ENCODE results near the gene TRIM7. TPM values are rescaled to one million over a fixed set of nuclear protein-coding genes. Genes with fewer than 3 reads are reported as not detected.

TRIM7 gene
- polyA plus RNA-seq (2014; cell fraction: cytosol; rRNA removed): 0.17 and 1.8 TPM in 2 replicates
- polyA plus RNA-seq (2014; cell fraction: nucleus; rRNA removed): 2.4 and 4.4 TPM in 2 replicates

- DNase-seq (ENCODE audit: low spot score): no peak
Observed at GRCh38 chr5:181204826-181205760, at the start of gene TRIM7. Gene TRIM7, minus strand, starts transcription at chr5:181205196. Its CDS starts 86 bp downstream, at chr5:181205110.

GRCh38 chr5:181248277-181248676, 43.3 kb upstream of the TRIM7 start:
- no peak for DNase-seq (ENCODE audit: low spot score)

- peak; percentile 77 for DNase-seq (ENCODE audit: low spot score)
Observed at GRCh38 chr5:181246276-181247049, 41.5 kb upstream of the TRIM7 start.

- DNase-seq (ENCODE audit: low spot score): no peak
Observed at GRCh38 chr5:181245427-181246275, 40.7 kb upstream of the TRIM7 start.

GRCh38 chr5:181243564-181244343, 38.8 kb upstream of the TRIM7 start, which contains the start of gene RACK1:
Gene RACK1, minus strand, starts transcription at chr5:181243906. Its CDS starts 106 bp downstream, at chr5:181243800.
- peak; percentile 95 for DNase-seq (ENCODE audit: low spot score)

GRCh38 chr5:181243018-181243563, 38.1 kb upstream of the TRIM7 start:
- DNase-seq (ENCODE audit: low spot score): no peak

- DNase-seq (ENCODE audit: low spot score): no peak
Observed at GRCh38 chr5:181242031-181242451, 37.0 kb upstream of the TRIM7 start.

GRCh38 chr5:181241393-181241975, 36.5 kb upstream of the TRIM7 start:
- no peak for DNase-seq (ENCODE audit: low spot score)

GRCh38 chr5:181239062-181239663, 34.2 kb upstream of the TRIM7 start:
- DNase-seq (ENCODE audit: low spot score): no peak

GRCh38 chr5:181237729-181238385, 32.9 kb upstream of the TRIM7 start:
- no peak for DNase-seq (ENCODE audit: low spot score)

GRCh38 chr5:181236954-181237641, 32.1 kb upstream of the TRIM7 start:
- DNase-seq (ENCODE audit: low spot score): no peak

GRCh38 chr5:181236471-181236870, 31.5 kb upstream of the TRIM7 start:
- no peak for DNase-seq (ENCODE audit: low spot score)

GRCh38 chr5:181235689-181236366, 30.8 kb upstream of the TRIM7 start:
- DNase-seq (ENCODE audit: low spot score): no peak

GRCh38 chr5:181235323-181235688, 30.3 kb upstream of the TRIM7 start:
- no peak for DNase-seq (ENCODE audit: low spot score)

GRCh38 chr5:181234455-181235306, 29.7 kb upstream of the TRIM7 start:
- DNase-seq (ENCODE audit: low spot score): no peak

GRCh38 chr5:181233801-181234454, 28.9 kb upstream of the TRIM7 start:
- no peak for DNase-seq (ENCODE audit: low spot score)

Data from SK-N-DZ (cell line).